DND-41 (cell line): Measurements from ENCODE around the gene RBM7.

Experiments
- ATAC-seq: fragments of 200-7000 bp; cut with Tn5 transposase; 3 replicates; pipeline ENCODE4 v1.9.1; 2021; ENCODE audit warnings: low read depth; ENCODE audit not compliant: insufficient read depth
- DNase-seq: peaks from one replicate; pipeline ENCODE4 v3.0.0-alpha.2; 2020
- H2AFZ ChIP-seq: 2 replicates; pipeline ENCODE4 v1.6.0; 2012; ENCODE audit warnings: low read depth, low read length
- H3K27ac ChIP-seq: 2 replicates; pipeline ENCODE4 v1.5.1; 2012; ENCODE audit warnings: low read length, inconsistent platforms
- H3K27me3 ChIP-seq: fragments of 200-600 bp; sonication (generic); 2 replicates; pipeline ENCODE4 v1.6.0; 2012; ENCODE audit warnings: low read length, mild to moderate bottlenecking, inconsistent platforms; ENCODE audit not compliant: insufficient read depth, poor library complexity
- H3K36me3 ChIP-seq: 2 replicates; pipeline ENCODE4 v1.5.1; 2012; ENCODE audit warnings: low read length, inconsistent platforms; ENCODE audit not compliant: insufficient read depth
- H3K4me1 ChIP-seq: 2 replicates; pipeline ENCODE4 v1.5.1; 2012; ENCODE audit warnings: mild to moderate bottlenecking, low read length; ENCODE audit not compliant: insufficient read depth
- H3K4me2 ChIP-seq: 2 replicates; pipeline ENCODE4 v1.6.0; 2012; ENCODE audit warnings: mild to moderate bottlenecking, moderate library complexity, low read length, inconsistent platforms; ENCODE audit not compliant: insufficient read depth
- H3K4me3 ChIP-seq, 2 experiments: fragments of 200-600 bp in 1 of 2; shearing (Covaris generic) in 1 of 2; 2 replicates each; pipeline ENCODE4 v1.5.1; 2012 to 2016; ENCODE audit warnings: inconsistent platforms in 2 of 2, low read length in 2 of 2, mild to moderate bottlenecking in 2 of 2, low read depth in 1 of 2, moderate library complexity in 1 of 2
- H3K79me2 ChIP-seq: 2 replicates; pipeline ENCODE4 v1.6.0; 2012; ENCODE audit warnings: low read length, inconsistent platforms; ENCODE audit not compliant: insufficient read depth
- H3K9ac ChIP-seq: 2 replicates; pipeline ENCODE4 v1.6.0; 2012; ENCODE audit warnings: low read depth, mild to moderate bottlenecking, inconsistent platforms, low read length, moderate library complexity
- H3K9me3 ChIP-seq: 2 replicates; pipeline ENCODE4 v1.5.1; 2012; ENCODE audit warnings: low read length, moderate library complexity, mild to moderate bottlenecking, inconsistent platforms; ENCODE audit not compliant: insufficient read depth, severe bottlenecking
- H4K20me1 ChIP-seq: 2 replicates; pipeline ENCODE4 v1.6.0; 2012; ENCODE audit warnings: low read length; ENCODE audit not compliant: insufficient read depth
- CTCF ChIP-seq: IDR thresholded peaks from 2 replicates; pipeline ENCODE4 v1.5.1; 2012; ENCODE audit warnings: borderline replicate concordance, low read length, moderate library complexity, mild to moderate bottlenecking; ENCODE audit not compliant: poor library complexity, severe bottlenecking; ENCODE audit errors: extremely low read depth
- EZH2 ChIP-seq: IDR thresholded peaks from 3 replicates; pipeline ENCODE4 v1.6.1; 2012; ENCODE audit warnings: borderline replicate concordance, low read depth, mild to moderate bottlenecking, moderate library complexity, low read length, inconsistent platforms; ENCODE audit not compliant: severe bottlenecking

The RBM7 gene

GRCh38 chr11:114440121-114440860 lies 39.8 kb downstream of the RBM7 start:
- H3K4me2 ChIP-seq = peak overlapping the region; percentile 74
- H3K9ac ChIP-seq = peak overlapping the region; percentile 74
- H3K27me3 ChIP-seq = no peaks in the 10 kb centered on the region
- peak overlapping the region; percentile 75 for H3K27ac ChIP-seq
- no peaks in the 10 kb centered on the region for H3K9me3 ChIP-seq
- peak overlapping the region; percentile 70 to 96 for H3K4me3 ChIP-seq
- H2AFZ ChIP-seq = peak overlapping the region; percentile 97
- no peak for TF ChIP-seq EZH2
- no peak for TF ChIP-seq CTCF
- no peak for DNase-seq
- no peaks in the 10 kb centered on the region for H4K20me1 ChIP-seq
- H3K79me2 ChIP-seq = peaks cover 53% of the 10 kb centered on the region
- H3K4me1 ChIP-seq = peaks cover 37% of the 10 kb centered on the region
- peaks cover 18% of the 10 kb centered on the region for H3K36me3 ChIP-seq
- no peak for ATAC-seq

GRCh38 chr11:114440971-114441763 lies 40.7 kb downstream of the RBM7 start:
- Histone ChIP-seq H3K79me2 (peaks cover 57% of the 10 kb centered on the region), H3K4me2 (peak overlapping the region; percentile 74), H3K27ac (no peak overlapping the region), H3K4me3 (peak overlapping the region in 1 of 2 experiments; percentile 27; a peak in 1 of 4 replicates), H2AFZ (no peak overlapping the region), H3K36me3 (peaks cover 23% of the 10 kb centered on the region), H3K27me3 (no peaks in the 10 kb centered on the region), H3K9me3 (no peaks in the 10 kb centered on the region), H3K4me1 (peaks cover 37% of the 10 kb centered on the region), H4K20me1 (no peaks in the 10 kb centered on the region), H3K9ac (no peak overlapping the region)
- TF ChIP-seq CTCF = no peak
- no peak for TF ChIP-seq EZH2
- no peak for ATAC-seq
- DNase-seq = no peak

GRCh38 chr11:114441921-114442320 lies 41.5 kb downstream of the RBM7 start:
- H3K4me2 ChIP-seq = peak overlapping the region; percentile 74; the same call in 1 of the 2 replicates
- 0 out of 2 replicates have a peak, but pooled peaks cover 3% of the 10 kb centered on the region for H4K20me1 ChIP-seq
- H2AFZ ChIP-seq = no peak overlapping the region
- no peak overlapping the region for H3K9ac ChIP-seq
- peaks cover 37% of the 10 kb centered on the region for H3K4me1 ChIP-seq
- ATAC-seq = no peak
- peaks cover 61% of the 10 kb centered on the region for H3K79me2 ChIP-seq
- no peak overlapping the region for H3K4me3 ChIP-seq
- H3K27me3 ChIP-seq = no peaks in the 10 kb centered on the region
- TF ChIP-seq EZH2 = no peak
- TF ChIP-seq CTCF = no peak
- DNase-seq = no peak
- no peaks in the 10 kb centered on the region for H3K9me3 ChIP-seq
- peaks cover 27% of the 10 kb centered on the region for H3K36me3 ChIP-seq
- H3K27ac ChIP-seq = no peak overlapping the region
